ENCODE measurements around the gene RPN1. TPM values are rescaled to one million over a fixed set of nuclear protein-coding genes. Genes with fewer than 3 reads are reported as not detected.

The RPN1 gene
- polyA plus RNA-seq, 4 donors = 43.2 to 270 (median 140) TPM

Other genes starting within 250 kb of the RPN1 start
- not detected for gene DNAJB8, start 183.9 kb downstream of the RPN1 start, polyA plus RNA-seq
- 10 to 100 TPM in 1 of 4 donors, 1 to 10 TPM in 2, under 1 TPM in 1; 0.67 to 15.2 (median 1.1) TPM for gene GATA2, start 157.6 kb downstream of the RPN1 start, polyA plus RNA-seq
- gene RAB7A, start 75.4 kb upstream of the RPN1 start, polyA plus RNA-seq = 100 to 1,000 TPM; 141 to 212 (median 165) TPM
- gene ACAD9, start 228.8 kb upstream of the RPN1 start, polyA plus RNA-seq = 10 to 100 TPM; 17.3 to 30.7 (median 25.0) TPM

Measured in small intestine (tissue), 4 donors.